Stimulated activated effector memory CD8-positive, alpha-beta T cell treated with anti-CD3 and anti-CD28 coated beads, Interleukin-12 subunit alpha, Interleukin-12 subunit beta, amount 100 ng/mL, for 72 hours (primary cell): Measurements from ENCODE around the gene ITGA3.
A peak's percentile ranks its signal among the peaks of the same experiment; 100 is the strongest.

Experiments
- ATAC-seq: fragments of 150-1000 bp; cut with Tn5 transposase; 2 replicates; pipeline ENCODE4 v1.10.0; 2021
- DNase-seq, 2 donors: peaks; one replicate each; pipeline ENCODE4 v3.0.0; 2021 to 2022; ENCODE audit warnings: low spot score in 2 of 2
- H3K27ac Mint-ChIP-seq: one replicate; pipeline ENCODE4 v1.8.0; 2022; ENCODE audit warnings: mild to moderate bottlenecking, mixed read lengths
- H3K36me3 Mint-ChIP-seq: one replicate; pipeline ENCODE4 v1.8.0; 2022; ENCODE audit warnings: mild to moderate bottlenecking, mixed read lengths
- H3K4me1 Mint-ChIP-seq: one replicate; pipeline ENCODE4 v1.8.0; 2022; ENCODE audit warnings: mixed read lengths
- H3K4me3 Mint-ChIP-seq: one replicate; pipeline ENCODE4 v1.8.0; 2022; ENCODE audit warnings: mild to moderate bottlenecking, mixed read lengths
- H3K9me3 Mint-ChIP-seq: one replicate; pipeline ENCODE4 v1.8.0; 2022; ENCODE audit warnings: mixed read lengths

ITGA3 gene

DNA sequence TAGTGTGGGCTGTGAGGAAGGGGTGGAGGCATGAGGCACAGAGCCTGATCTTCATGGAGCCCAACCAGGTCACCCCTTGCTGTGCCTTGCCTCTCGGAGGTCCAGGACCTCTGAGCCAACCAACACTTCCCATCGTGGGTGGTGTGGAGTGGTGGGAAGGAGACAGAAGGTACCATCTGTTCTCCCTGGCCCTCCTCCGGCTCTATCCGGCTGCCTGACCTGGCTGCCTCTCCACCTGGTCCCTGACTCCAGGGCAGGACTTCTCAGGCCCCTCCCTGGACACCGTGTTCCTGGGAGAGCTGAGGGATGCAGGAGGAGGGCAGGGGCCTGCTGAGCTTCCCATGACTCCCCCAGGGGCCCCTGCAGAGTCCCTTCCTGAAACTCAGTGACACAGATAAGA, 43.1 kb downstream of the ITGA3 start:
- Mint-ChIP-seq H3K4me1 (peaks cover 54% of the 10 kb centered on the region), H3K36me3 (peaks cover 22% of the 10 kb centered on the region), H3K4me3 (no peak overlapping the region), H3K27ac (peak overlapping the region; percentile 62), H3K9me3 (no peaks in the 10 kb centered on the region)
- no peak for DNase-seq
- ATAC-seq, result no peak

GRCh38 chr17:50100480-50100883, 44.6 kb downstream of the ITGA3 start:
- DNase-seq (no peak), ATAC-seq (no peak)
- Mint-ChIP-seq H3K36me3 (peaks cover 14% of the 10 kb centered on the region), H3K27ac (peak overlapping the region; percentile 62), H3K4me1 (peaks cover 40% of the 10 kb centered on the region), H3K4me3 (no peak overlapping the region), H3K9me3 (no peaks in the 10 kb centered on the region)

- no peak for DNase-seq
- no peak for ATAC-seq
- Mint-ChIP-seq H3K36me3 (peaks cover 17% of the 10 kb centered on the region), H3K4me1 (peaks cover 35% of the 10 kb centered on the region), H3K27ac (peak overlapping the region; percentile 62), H3K9me3 (no peaks in the 10 kb centered on the region), H3K4me3 (no peak overlapping the region)
These were observed 45.0 kb downstream of the ITGA3 start for GRCh38 chr17:50100921-50101345.

- Mint-ChIP-seq H3K9me3 (no peaks in the 10 kb centered on the region), H3K27ac (no peak overlapping the region), H3K4me3 (no peak overlapping the region), H3K4me1 (peaks cover 29% of the 10 kb centered on the region), H3K36me3 (peaks cover 17% of the 10 kb centered on the region)
- no peak for DNase-seq
- no peak for ATAC-seq
These were observed 45.6 kb downstream of the ITGA3 start for GRCh38 chr17:50101346-50102163.

DNA sequence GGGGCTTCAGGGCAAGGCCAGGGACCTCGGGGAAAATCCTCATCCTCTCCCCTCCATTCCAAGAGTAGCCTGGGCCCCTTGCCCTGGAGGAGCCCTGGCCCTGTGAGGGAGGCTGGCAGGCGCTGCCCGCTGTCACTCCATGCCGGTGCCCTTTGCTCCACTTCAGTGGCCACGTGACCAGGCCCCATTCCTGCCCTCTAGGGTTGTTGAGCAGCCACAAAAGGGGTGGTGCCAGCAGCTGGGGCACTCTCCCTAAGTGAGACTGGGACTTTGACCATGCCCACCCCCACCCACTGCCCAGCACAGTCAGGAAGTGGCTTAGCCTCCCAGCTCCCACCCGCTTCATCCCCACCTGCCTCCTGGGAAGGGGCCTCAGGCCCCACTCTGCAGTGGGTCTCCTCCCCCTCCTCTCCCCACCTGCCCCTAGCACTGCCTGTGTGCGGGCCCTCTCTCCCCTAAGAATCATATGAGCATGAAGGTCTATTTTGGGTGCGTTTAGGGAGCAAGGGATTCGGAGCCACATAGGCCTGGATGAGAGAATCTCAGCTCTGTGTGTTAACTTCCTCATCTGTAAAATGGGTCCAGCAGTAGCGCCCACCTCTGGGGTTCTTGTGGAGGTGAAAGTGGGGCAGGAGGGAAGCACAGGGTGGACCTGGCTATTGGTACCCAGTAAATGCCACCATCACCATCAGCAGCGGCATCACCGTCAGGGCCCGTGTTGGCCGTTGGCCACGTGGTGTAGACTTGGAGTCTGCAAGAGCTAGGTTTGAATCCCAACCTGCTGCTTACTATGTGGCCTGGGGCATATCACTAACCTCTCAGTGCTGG, 46.5 kb downstream of the ITGA3 start:
- Mint-ChIP-seq H3K36me3 (peaks cover 17% of the 10 kb centered on the region), H3K9me3 (no peaks in the 10 kb centered on the region), H3K4me1 (peaks cover 22% of the 10 kb centered on the region), H3K4me3 (no peak overlapping the region), H3K27ac (peak overlapping the region; percentile 54)
- no peak for DNase-seq
- ATAC-seq, result no peak

GRCh38 chr17:50103252-50103651, 47.3 kb downstream of the ITGA3 start:
- H3K4me1 Mint-ChIP-seq, result peaks cover 22% of the 10 kb centered on the region
- H3K36me3 Mint-ChIP-seq, result peaks cover 16% of the 10 kb centered on the region
- H3K27ac Mint-ChIP-seq, result peak overlapping the region; percentile 39

GRCh38 chr17:50103941-50104340, 48.0 kb downstream of the ITGA3 start:
- no peak overlapping the region for H3K4me3 Mint-ChIP-seq
- no peaks in the 10 kb centered on the region for H3K9me3 Mint-ChIP-seq
- DNase-seq (no peak), ATAC-seq (no peak)
- H3K4me1 Mint-ChIP-seq, result peaks cover 16% of the 10 kb centered on the region
- peaks cover 9% of the 10 kb centered on the region for H3K36me3 Mint-ChIP-seq
- peak overlapping the region; percentile 39 for H3K27ac Mint-ChIP-seq

More at GRCh38 chr17:50103252-50103651, 47.3 kb downstream of the ITGA3 start:
- DNase-seq, result no peak
- Mint-ChIP-seq H3K4me3 (no peak overlapping the region), H3K9me3 (no peaks in the 10 kb centered on the region)
- ATAC-seq, result no peak

GRCh38 chr17:50105811-50106210, 49.9 kb downstream of the ITGA3 start:
- H3K27ac Mint-ChIP-seq, result no peak overlapping the region

DNA sequence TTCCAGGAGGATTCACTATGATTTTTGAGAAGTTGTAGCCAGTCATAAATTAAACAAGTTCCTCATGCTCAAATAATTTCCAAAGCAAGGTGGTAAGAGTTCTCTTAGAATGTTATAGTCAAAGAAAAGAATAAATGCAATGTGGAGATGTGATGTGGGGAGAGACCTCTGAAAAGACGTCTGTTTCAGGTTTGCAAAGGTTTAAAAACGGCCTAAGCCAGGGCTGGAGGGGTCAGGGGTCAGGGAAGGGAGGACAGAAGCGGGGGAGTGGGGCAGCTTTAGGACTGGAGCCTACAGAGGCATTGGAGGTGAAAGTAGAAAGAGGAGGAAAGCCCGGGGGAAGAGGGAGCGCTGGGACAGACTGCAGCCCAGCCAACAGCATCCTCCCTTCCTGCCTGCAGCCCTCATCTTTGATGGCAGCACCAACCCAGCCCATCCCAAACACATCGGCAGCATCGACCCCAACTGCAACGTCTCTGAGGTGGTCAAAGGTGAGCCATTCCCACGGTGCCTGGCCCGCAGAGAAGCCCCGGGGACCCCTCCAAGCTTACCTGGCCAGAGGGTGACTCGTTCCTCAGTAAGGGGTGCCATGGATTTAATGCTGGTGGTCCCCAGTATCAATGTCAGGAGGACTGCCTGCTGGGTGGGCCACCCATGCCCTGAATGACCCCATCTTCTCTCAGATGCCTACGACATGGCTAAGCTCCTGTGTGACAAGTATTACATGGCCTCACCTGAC, 50.7 kb downstream of the ITGA3 start:
- Mint-ChIP-seq H3K4me1 (no peaks in the 10 kb centered on the region), H3K9me3 (no peaks in the 10 kb centered on the region), H3K36me3 (peaks cover 9% of the 10 kb centered on the region), H3K4me3 (no peak overlapping the region), H3K27ac (no peak overlapping the region)
- DNase-seq (no peak), ATAC-seq (no peak)

More at GRCh38 chr17:50105811-50106210, 49.9 kb downstream of the ITGA3 start:
- DNase-seq, result no peak
- no peak overlapping the region for H3K4me3 Mint-ChIP-seq
- H3K36me3 Mint-ChIP-seq, result peaks cover 9% of the 10 kb centered on the region
- peaks cover 1% of the 10 kb centered on the region for H3K4me1 Mint-ChIP-seq
- ATAC-seq, result no peak
- H3K9me3 Mint-ChIP-seq, result no peaks in the 10 kb centered on the region

DNA sequence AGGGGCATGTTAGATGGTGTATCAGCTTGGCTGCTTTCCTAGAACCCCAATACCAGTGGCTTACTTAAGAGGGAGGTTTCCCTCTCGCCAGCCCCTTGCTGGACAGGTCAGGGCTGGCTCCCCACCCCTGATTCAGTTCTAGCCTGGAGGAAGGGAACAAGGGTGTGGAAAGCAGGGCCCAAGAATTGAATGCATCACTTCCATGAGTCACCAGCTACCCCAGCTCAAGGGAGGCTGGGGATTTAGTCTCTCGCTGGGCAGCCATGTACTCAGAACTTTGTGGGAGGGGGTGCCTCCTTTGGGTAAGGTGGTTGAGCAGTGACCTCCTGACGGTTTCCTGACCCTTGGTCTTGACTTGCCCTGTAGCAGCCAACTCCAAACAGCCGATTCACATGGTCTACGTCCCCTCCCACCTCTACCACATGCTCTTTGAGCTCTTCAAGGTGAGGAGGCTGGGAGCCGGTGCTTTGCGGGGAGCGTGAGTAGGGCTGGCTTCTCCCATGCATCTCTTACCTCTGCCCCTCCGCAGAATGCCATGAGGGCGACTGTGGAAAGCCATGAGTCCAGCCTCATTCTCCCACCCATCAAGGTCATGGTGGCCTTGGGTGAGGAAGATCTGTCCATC, 52.0 kb downstream of the ITGA3 start:
- ATAC-seq (no peak), DNase-seq (no peak)
- Mint-ChIP-seq H3K4me3 (no peak overlapping the region), H3K27ac (no peak overlapping the region), H3K9me3 (no peaks in the 10 kb centered on the region), H3K36me3 (peaks cover 9% of the 10 kb centered on the region), H3K4me1 (no peaks in the 10 kb centered on the region)

GRCh38 chr17:50108556-50108955, 52.6 kb downstream of the ITGA3 start:
- H3K4me1 Mint-ChIP-seq, result no peaks in the 10 kb centered on the region
- no peaks in the 10 kb centered on the region for H3K9me3 Mint-ChIP-seq
- H3K27ac Mint-ChIP-seq, result peak overlapping the region; percentile 5
- H3K36me3 Mint-ChIP-seq, result peaks cover 9% of the 10 kb centered on the region
- ATAC-seq, result no peak
- DNase-seq, result no peak
- H3K4me3 Mint-ChIP-seq, result no peak overlapping the region

DNA sequence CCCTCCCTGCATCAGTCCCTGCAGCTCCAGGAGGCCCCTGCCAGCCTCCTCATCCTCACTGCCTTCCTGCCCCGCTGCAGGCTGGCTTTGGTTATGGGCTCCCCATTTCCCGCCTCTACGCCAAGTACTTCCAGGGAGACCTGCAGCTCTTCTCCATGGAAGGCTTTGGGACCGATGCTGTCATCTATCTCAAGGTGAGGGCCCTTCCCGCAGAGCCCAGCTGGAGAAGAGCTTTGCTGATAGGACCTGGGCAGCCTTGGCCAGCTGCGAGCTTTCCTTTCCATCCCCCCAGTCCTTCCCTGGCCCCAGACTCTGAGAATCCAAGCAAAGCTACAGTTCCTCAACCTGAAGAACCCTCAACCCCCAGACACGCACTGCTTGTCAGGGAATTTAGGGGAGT, 53.3 kb downstream of the ITGA3 start:
- H3K9me3 Mint-ChIP-seq, result no peaks in the 10 kb centered on the region
- ATAC-seq (no peak), DNase-seq (no peak)
- H3K27ac Mint-ChIP-seq, result peak overlapping the region; percentile 5
- H3K4me1 Mint-ChIP-seq, result no peaks in the 10 kb centered on the region
- no peak overlapping the region for H3K4me3 Mint-ChIP-seq
- H3K36me3 Mint-ChIP-seq, result peaks cover 9% of the 10 kb centered on the region

- H3K4me3 Mint-ChIP-seq, result no peak overlapping the region
- H3K36me3 Mint-ChIP-seq, result peaks cover 9% of the 10 kb centered on the region
- peaks cover under 1% of the 10 kb centered on the region for H3K4me1 Mint-ChIP-seq
- ATAC-seq, result no peak
- no peaks in the 10 kb centered on the region for H3K9me3 Mint-ChIP-seq
- DNase-seq, result no peak
- peak overlapping the region; percentile 5 for H3K27ac Mint-ChIP-seq
These were observed 53.9 kb downstream of the ITGA3 start for GRCh38 chr17:50109785-50110184.

- H3K36me3 Mint-ChIP-seq, result peaks cover under 1% of the 10 kb centered on the region
- H3K4me1 Mint-ChIP-seq, result peaks cover 5% of the 10 kb centered on the region
- no peak overlapping the region for H3K4me3 Mint-ChIP-seq
- no peaks in the 10 kb centered on the region for H3K9me3 Mint-ChIP-seq
- DNase-seq (no peak), ATAC-seq (no peak)
- no peak overlapping the region for H3K27ac Mint-ChIP-seq
These were observed 54.9 kb downstream of the ITGA3 start for GRCh38 chr17:50110591-50111349.
